Activated CD4-positive, alpha-beta T cell treated with anti-CD3 and anti-CD28 coated beads, Interleukin-2, amount 10 ng/mL, durations not matched to agents 7 days and 5 days (primary cell): ENCODE data around the gene LSM7. TPM values are rescaled to one million over a fixed set of nuclear protein-coding genes. Genes with fewer than 3 reads are reported as not detected.

Experiments
- CTCF ChIA-PET: fragments of 350-600 bp; sonication (Branson Sonifier 250); formaldehyde crosslinking; loops from one replicate; lab custom pipeline; 2021; ENCODE audit warnings: antibody characterized with exemption; lab: Charles Lee
- POLR2A ChIA-PET: fragments of 350-600 bp; sonication (Branson Sonifier 250); formaldehyde crosslinking; loops from one replicate; lab custom pipeline; 2021; ENCODE audit warnings: antibody characterized with exemption; lab: Charles Lee
- DNase-seq: peaks from one replicate; pipeline ENCODE4 v3.0.0-alpha.2; 2020
- H3K27ac Mint-ChIP-seq: one replicate; pipeline ENCODE4 v1.8.0; 2021; ENCODE audit warnings: mild to moderate bottlenecking, moderate library complexity, mixed read lengths
- H3K27me3 Mint-ChIP-seq: one replicate; pipeline ENCODE4 v1.8.0; 2021; ENCODE audit warnings: mixed read lengths
- H3K36me3 Mint-ChIP-seq: one replicate; pipeline ENCODE4 v1.8.0; 2021; ENCODE audit warnings: low read depth, mixed read lengths
- H3K4me1 Mint-ChIP-seq: one replicate; pipeline ENCODE4 v1.8.0; 2021; ENCODE audit warnings: mixed read lengths
- H3K4me3 Mint-ChIP-seq: one replicate; pipeline ENCODE4 v1.8.0; 2021; ENCODE audit warnings: mild to moderate bottlenecking, moderate library complexity, mixed read lengths
- H3K9me3 Mint-ChIP-seq: one replicate; pipeline ENCODE4 v1.8.0; 2021; ENCODE audit warnings: mixed read lengths
- total RNA-seq, 2 experiments: library from RNA; stranded (reverse); gene quantifications; one replicate each; pipeline ENCODE4 v1.2.3, GENCODE V29; 2021

The LSM7 gene
- total RNA-seq, 2 experiments from 2014 or later = 105 to 114 TPM

GRCh38 chr19:2361246-2362045, 33.1 kb upstream of the LSM7 start:
- no peak for DNase-seq
- Mint-ChIP-seq H3K36me3 (no peaks in the 10 kb centered on the region), H3K27me3 (peaks cover 14% of the 10 kb centered on the region), H3K4me3 (no peak overlapping the region), H3K9me3 (no peaks in the 10 kb centered on the region), H3K27ac (no peak overlapping the region), H3K4me1 (peaks cover 7% of the 10 kb centered on the region)
- ChIA-PET CTCF (no interaction called here), POLR2A (no interaction called here)

GRCh38 chr19:2360833-2361232, 32.4 kb upstream of the LSM7 start:
- H3K4me3 Mint-ChIP-seq = no peak overlapping the region
- DNase-seq = no peak
- H3K4me1 Mint-ChIP-seq = peaks cover 7% of the 10 kb centered on the region
- no peaks in the 10 kb centered on the region for H3K9me3 Mint-ChIP-seq
- H3K27ac Mint-ChIP-seq = no peak overlapping the region
- CTCF ChIA-PET = no interaction called here
- H3K36me3 Mint-ChIP-seq = no peaks in the 10 kb centered on the region
- H3K27me3 Mint-ChIP-seq = peaks cover 14% of the 10 kb centered on the region
- POLR2A ChIA-PET = no interaction called here

- Mint-ChIP-seq H3K9me3 (no peaks in the 10 kb centered on the region), H3K36me3 (no peaks in the 10 kb centered on the region), H3K27me3 (peaks cover 9% of the 10 kb centered on the region), H3K4me1 (peaks cover 4% of the 10 kb centered on the region), H3K4me3 (no peak within 1 kb of the TSS), H3K27ac (no peak within 1 kb of the TSS)
- ChIA-PET CTCF (no interaction called here), POLR2A (no interaction called here)
- no peak for DNase-seq
Measured at GRCh38 chr19:2359992-2360685, 31.8 kb upstream of the LSM7 start, which contains the start of gene TMPRSS9. TSS of gene TMPRSS9 (plus strand) at chr19:2360265. CDS start at chr19:2389786, 29,521 bp downstream.

DNA sequence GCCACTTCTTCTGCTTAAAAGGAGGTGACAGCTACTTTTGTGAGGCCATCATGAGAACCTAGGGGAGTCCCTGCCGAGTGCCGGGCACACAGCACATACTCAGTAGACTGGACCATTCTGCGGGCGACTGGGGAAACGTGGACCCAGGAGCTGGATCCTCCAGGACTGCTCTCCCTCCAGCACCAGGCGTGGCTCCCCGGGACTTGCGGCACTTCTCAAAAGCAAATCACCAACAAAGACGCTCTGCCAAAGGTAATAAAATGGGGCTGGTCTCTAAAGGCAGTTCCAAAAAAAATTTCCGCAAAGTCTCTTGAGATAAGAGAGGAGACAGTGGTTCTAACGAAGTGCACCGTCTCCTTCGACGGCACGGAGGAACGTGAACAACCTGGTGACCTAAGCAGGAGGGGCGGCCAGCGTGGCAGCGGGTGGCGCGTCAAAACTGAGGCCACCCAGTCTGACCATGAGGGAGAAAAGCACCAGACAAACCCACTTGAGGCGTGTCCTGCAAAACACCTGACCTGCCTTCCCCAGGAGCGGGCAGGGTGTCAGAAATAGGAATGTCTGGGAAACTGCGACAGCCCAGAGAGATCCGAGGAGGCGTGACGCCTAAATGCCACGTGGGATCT, 30.3 kb upstream of the LSM7 start:
- ChIA-PET POLR2A (no interaction called here), CTCF (no interaction called here)
- peaks cover 2% of the 10 kb centered on the region for H3K4me1 Mint-ChIP-seq
- no peak overlapping the region for H3K27ac Mint-ChIP-seq
- DNase-seq = no peak
- H3K9me3 Mint-ChIP-seq = no peaks in the 10 kb centered on the region
- no peak overlapping the region for H3K4me3 Mint-ChIP-seq
- no peaks in the 10 kb centered on the region for H3K36me3 Mint-ChIP-seq
- H3K27me3 Mint-ChIP-seq = peaks cover 6% of the 10 kb centered on the region

- Mint-ChIP-seq H3K27me3 (peaks cover 6% of the 10 kb centered on the region), H3K4me1 (peaks cover 2% of the 10 kb centered on the region), H3K36me3 (no peaks in the 10 kb centered on the region), H3K4me3 (no peak overlapping the region), H3K27ac (no peak overlapping the region), H3K9me3 (no peaks in the 10 kb centered on the region)
- ChIA-PET POLR2A (no interaction called here), CTCF (no interaction called here)
- no peak for DNase-seq
Measured at GRCh38 chr19:2357279-2358206, 29.2 kb upstream of the LSM7 start.

GRCh38 chr19:2356036-2356646, 27.8 kb upstream of the LSM7 start:
- Mint-ChIP-seq H3K9me3 (no peaks in the 10 kb centered on the region), H3K4me3 (no peak overlapping the region), H3K27me3 (peaks cover 6% of the 10 kb centered on the region), H3K36me3 (no peaks in the 10 kb centered on the region), H3K4me1 (peaks cover 2% of the 10 kb centered on the region), H3K27ac (peak overlapping the region; percentile 62)
- POLR2A ChIA-PET = no interaction called here
- no peak for DNase-seq
- CTCF ChIA-PET = interaction anchor here (0.9 kb wide), 1 partner anchor 13 kb away, joined by 3 read pairs; no protein-coding TSS in a partner anchor

DNA sequence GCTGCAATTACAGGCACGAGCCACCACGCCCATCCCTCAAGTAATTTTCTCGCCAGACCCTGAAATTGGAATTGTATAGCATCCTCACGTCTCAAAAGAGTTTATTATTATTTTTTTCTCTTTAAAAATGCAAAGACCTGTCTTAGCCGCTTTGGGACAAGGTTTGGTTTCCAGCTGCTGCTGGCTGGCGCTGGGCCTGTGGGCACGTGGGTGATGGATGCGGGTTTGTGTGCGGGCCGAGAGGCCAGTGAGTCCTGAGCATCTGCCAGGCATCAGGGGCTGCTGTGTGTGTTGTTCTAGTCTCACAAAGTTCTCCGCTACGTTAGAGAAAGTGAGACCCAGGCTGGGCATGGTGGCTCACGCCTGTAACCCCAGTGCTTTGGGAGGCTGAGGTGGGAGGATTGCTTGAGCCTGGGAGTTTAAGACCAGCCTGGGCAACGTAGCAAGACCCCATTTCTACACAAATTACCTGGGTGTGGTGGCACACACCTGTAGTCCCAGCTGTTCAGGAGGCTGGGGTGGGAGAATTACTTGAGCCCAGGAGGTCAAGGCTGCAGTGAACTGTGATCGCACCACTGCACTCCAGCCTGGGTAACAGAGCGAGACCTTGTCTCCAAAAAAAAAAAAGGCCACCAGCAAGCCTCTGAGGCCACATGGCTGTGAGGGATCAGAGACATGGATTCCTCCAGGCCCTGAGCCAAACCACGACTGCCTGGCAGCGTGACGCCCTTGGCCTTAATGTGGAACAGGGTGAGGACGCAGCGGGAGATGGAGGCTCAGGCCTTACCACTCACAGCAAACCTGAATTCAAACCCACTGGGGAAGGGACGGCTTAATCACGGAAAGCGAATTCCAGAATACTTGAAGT, 27.0 kb upstream of the LSM7 start:
- Mint-ChIP-seq H3K36me3 (no peaks in the 10 kb centered on the region), H3K9me3 (no peaks in the 10 kb centered on the region), H3K4me3 (no peak overlapping the region), H3K27me3 (peaks cover 2% of the 10 kb centered on the region), H3K4me1 (no peaks in the 10 kb centered on the region), H3K27ac (no peak overlapping the region)
- CTCF ChIA-PET = no interaction called here
- no peak for DNase-seq
- POLR2A ChIA-PET = no interaction called here

DNA sequence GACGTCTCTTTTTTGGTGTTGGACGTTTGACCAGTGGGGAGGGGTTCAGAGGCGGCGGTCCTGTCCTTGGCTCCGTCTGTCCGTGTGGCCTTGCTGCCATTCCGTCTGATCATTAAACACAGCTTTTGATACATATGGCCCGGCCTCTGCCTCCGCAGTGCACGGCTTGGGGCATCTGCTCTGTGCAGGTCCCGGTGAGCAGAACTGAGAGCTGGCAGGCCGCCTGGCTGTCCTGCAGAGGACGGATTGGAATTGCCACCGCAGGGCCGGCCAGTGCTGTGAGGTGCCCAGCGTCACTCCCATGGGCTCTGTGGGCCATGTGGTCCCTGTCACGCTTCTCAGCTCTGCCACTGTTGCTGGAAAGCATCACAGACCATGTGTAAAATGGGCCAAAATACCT, 26.3 kb upstream of the LSM7 start:
- Mint-ChIP-seq H3K4me3 (no peak overlapping the region), H3K27ac (no peak overlapping the region), H3K36me3 (no peaks in the 10 kb centered on the region), H3K9me3 (no peaks in the 10 kb centered on the region), H3K4me1 (no peaks in the 10 kb centered on the region), H3K27me3 (no peaks in the 10 kb centered on the region)
- ChIA-PET POLR2A (interaction anchor here (0.5 kb wide), 1 partner anchor 9 kb away, joined by 3 read pairs; no protein-coding TSS in a partner anchor), CTCF (no interaction called here)
- DNase-seq = no peak

- no peaks in the 10 kb centered on the region for H3K27me3 Mint-ChIP-seq
- ChIA-PET CTCF (interaction anchor here (0.6 to 1.4 kb wide), 2 partner anchors 16 to 263 kb away, joined by 3 to 4 read pairs; no protein-coding TSS in a partner anchor), POLR2A (interaction anchor here (0.5 kb wide), 1 partner anchor 9 kb away, joined by 3 read pairs; no protein-coding TSS in a partner anchor)
- H3K4me3 Mint-ChIP-seq = no peak overlapping the region
- no peak overlapping the region for H3K27ac Mint-ChIP-seq
- H3K9me3 Mint-ChIP-seq = no peaks in the 10 kb centered on the region
- no peaks in the 10 kb centered on the region for H3K36me3 Mint-ChIP-seq
- DNase-seq = no peak
- H3K4me1 Mint-ChIP-seq = no peaks in the 10 kb centered on the region
Measured at GRCh38 chr19:2353887-2354592, 25.7 kb upstream of the LSM7 start.

DNA sequence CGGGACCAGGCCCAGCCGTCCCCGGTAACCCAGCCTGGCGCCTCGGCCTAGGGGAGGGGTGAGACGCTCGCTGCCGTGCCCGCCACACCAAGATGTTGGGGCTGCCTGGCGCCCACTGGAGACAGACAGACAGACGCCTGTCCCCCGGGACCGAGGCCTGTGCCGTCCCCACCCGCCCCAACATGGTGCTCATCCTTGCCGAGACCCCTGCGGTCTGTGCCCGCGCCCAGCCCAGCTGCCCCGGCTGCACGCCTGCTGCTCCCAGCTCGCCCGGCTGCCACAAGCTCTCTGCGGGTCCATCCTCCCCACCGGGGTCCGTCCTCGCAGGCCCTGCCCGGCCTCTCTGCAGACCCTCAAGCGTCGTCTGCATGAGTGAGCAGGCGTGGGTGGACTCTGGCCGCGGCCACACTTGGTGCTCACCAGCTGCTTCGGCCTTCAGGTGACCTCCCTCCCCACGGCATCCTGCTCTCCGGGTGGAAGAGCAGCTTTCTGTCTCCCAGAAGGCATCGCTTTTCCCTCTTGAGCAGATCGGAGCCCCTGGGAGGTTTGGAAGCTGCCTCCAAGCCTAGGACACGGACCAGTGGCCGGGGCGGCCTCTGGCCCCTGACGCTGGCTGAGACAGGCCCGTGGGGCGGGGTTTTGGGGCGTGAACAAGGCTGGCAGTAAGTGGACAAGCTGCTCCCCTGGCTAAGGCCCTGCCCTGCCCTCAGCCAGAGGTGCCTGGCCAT, 24.9 kb upstream of the LSM7 start:
- Mint-ChIP-seq H3K36me3 (no peaks in the 10 kb centered on the region), H3K27ac (no peak overlapping the region), H3K4me3 (no peak overlapping the region), H3K9me3 (no peaks in the 10 kb centered on the region), H3K4me1 (no peaks in the 10 kb centered on the region), H3K27me3 (no peaks in the 10 kb centered on the region)
- ChIA-PET POLR2A (no interaction called here), CTCF (interaction anchor here (1.4 kb wide), 1 partner anchor 15 kb away, joined by 4 read pairs; no protein-coding TSS in a partner anchor)
- no peak for DNase-seq
